NCI-H1436 (cell line): ENCODE results near the gene GNG4.

Experiments
- DNase-seq: peaks from one replicate; lab custom pipeline; 2025; lab: John Stamatoyannopoulos, UW

GNG4 gene

DNA sequence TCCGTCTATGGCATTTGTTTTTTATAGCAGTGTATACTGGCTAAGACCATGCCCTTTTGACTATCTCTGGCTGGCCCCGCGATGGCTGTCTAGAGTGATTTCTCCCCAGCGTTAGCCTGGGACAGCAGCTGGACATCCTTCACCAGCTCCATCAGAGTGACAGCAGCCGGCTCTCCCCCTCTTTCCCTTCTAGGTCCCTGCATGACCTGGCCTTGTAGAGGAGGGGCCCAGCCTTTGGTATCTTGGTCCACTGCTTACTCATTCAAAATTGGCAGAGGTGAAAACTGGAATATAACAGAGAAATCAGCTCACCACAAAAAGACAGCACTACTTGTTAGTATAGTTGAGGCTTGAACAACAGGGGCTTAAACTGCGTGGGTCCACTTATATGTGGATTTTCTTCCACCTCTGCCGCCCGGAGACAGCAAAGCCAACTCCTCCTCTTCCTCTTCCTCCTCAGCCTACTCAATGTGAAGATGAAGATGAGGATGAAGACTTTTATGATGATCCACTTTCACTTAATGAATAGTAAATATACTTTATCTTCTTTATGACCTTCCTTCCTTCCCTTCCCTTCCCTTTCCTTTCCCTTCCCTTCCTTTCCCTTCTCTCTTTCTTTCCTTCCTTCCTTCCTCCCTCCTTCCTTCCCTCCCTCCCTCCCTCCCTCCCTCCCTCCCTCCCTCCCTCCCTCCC, 116.0 kb downstream of the GNG4 start:
- no peak for DNase-seq

DNA sequence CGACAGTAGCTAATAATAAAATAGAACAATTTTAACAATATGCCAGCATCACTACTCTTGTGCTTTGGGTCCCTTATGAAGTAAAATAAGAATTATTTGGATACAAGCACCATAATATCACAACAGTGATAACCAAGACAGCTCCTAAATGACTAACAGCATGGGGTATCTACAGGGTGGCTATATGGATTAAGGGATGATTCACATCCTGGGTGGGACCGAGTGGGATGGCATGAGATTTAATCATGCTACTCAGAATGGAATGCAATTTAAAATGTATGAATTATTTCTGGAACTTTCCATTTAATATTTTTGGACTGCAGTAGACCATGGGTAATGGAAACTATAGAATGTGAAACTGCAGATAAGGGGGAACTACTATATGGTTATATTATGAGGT, 117.2 kb downstream of the GNG4 start:
- no peak for DNase-seq

DNA sequence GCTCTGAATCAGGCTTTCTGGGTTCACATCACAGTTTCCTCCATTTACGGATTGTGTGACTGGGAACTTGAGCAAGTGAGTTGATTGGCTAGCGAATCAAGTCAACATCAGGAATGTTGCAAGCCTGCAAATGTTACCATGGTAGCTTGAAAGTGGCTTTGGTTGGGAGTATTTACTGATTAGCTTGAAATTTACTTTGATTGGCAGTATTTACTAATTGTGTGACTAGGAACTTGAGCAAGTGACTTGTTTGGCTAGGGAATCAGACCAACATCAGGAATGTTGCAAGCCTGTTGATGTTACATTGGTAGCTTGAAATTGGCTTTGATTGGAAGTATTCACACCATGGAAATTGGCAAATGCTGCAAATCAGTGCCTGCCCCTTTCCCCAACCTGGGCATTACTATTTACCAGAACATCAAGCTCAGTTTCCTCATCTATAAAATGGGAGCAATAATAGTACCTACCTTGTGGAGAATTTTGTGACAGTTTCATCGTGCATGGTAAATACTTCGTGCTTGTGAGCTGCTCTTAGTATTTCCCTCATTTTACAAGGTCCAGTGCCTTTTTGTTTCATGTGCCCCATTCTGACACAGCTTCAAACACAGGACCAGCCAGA, 122.3 kb downstream of the GNG4 start:
- DNase-seq: no peak

DNA sequence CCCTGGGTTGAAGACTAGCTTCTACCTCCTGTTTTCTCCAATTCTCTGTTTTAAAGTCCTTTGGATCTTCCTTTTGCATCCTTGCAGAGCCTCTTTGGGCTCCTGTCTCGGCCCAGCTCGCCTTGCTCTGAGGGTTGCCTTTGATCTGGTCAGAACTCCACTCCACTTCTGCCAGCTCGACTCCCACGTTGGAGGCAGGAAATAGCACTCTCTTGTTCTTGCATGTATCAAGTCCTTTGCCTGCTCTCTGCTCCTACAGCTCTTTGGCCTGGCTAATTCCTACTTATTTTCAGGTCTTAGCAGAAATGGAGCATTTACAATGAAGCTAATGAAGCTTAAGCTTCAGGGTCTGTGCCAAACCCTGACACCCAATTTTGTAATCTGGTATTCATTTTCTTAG, 124.3 kb downstream of the GNG4 start:
- no peak for DNase-seq

DNA sequence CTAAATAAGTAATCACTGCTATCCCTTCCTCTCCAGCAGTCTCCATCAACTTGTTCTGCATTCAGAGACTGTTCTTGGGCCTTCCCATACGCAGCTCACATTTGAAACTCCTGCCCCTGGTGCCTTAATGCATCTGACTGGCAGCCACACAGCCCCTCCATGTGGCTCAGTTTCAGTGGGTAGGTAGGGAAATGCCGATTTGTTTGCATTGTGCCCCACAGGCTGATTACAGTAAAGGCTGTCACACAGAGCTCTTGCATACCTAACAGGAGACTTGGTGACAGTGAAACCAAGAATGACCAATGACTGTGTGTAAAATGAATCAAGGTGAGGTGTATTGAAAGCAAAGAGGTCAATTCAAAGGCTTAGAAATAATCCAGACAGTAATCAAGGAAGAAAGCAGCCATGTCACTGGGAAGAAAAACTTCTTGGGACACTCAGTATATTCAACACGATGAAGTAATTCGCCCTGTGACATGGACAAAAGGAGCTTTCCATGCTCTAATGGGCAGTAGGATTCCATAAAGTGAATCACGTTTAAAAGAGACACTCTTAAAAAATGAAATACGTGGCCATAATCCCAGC, 132.6 kb downstream of the GNG4 start:
- no peak for DNase-seq

DNA sequence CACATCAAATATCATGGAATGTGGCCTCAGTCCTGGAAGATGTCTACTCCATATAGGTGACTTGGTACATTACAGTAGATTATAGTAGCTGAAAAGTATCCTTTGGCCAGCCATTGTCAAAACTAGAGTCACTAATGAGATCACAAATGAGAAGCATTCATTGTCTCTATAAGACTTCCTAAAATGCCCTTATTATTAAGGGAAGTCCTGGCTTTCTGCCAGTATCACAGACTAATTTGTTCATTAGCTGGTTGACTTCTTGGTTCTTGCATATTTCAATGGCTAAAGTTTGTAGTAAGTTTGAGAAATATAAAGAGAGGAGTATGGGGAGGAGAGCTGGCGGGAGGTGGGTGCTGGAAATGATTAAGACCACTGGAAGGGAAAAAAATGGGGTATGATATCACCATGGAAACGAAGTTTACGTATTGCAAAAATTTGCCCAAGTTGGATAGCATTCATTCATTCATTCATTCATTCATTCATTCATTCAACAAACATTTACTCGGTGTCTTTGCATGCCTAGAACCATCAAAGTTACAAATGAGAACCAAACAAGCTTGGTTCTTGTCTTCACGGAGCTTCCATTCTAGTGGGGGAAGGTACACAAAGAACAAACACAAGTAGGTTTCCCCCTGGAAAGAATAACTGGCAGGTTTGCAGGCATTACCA, 133.6 kb downstream of the GNG4 start:
- DNase-seq: no peak

DNA sequence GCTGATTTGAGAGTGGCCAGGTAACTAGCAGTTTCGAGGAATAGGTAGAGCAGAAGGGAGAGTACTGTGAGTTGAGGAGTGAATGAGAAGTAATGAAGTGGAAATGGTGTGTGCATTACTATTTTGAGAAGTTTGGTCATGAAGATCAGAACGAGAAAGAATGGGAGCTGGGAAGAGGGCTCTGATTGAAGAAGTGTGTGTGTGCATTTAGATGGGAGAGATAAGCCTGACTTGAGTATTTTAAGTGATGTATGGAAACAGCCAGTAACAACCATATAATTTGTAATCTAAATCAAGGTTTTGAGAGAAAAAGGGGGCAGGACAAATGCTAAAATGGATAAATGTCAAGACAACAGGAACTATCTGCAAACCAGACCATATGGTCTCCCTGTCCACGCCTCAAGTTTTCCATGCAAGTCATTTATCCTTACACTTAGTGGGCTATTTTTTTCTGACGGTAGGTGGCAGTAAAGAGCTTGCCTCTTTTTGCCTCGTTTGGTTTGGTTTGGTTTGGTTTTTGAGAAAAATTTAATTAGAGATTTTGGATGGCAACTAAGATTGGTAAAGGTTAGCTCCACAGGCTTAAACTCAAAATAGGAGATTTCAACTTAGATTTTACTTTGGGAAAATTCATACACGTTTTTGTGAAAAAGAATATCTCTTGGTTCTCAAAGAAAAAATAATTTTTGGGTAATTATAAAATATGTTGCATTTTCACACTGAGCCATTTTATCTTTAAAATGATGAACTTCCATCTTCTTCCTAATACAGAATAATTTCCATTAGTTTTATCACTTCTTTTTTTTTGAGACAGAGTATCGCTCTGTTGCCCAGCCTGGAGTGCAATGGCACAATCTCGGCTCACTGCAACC, 135.9 kb downstream of the GNG4 start:
- DNase-seq: peak; percentile 72

DNA sequence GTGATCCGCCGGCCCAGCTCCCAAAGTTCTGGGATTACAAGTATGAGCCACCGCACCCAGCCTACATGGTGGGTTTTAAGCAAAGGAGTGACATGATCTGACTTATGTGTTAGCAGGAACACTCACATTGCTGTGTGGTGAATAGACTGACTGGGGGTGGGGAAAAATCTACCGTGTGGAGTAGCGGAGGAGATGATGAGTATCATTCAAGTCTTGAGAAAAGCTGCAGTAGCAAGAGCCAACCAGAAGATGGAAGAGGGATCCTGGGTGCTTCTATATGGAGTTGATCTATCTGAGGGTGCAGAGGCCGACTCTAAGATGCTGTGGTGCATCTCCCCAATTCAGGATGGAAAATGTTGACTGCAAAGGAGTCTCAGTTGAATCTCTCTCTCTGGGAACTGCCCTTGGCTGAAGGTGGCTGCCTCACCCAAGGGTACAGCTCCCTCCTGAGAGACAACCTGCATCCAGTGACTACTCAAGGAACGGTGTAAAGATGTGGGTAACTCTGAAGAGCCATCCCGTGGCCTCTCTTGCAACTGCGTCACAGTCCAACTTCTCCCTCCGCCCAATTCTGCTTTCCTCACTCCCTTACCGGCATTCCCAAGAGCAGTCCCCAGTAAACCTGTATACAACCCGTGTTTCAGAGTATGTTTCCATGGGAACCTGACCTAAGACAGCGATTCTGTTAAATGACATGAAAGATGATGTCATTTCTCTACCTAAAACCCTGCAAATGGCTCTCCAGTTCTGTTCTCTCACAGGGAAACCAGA, 137.9 kb downstream of the GNG4 start:
- DNase-seq: no peak

DNA sequence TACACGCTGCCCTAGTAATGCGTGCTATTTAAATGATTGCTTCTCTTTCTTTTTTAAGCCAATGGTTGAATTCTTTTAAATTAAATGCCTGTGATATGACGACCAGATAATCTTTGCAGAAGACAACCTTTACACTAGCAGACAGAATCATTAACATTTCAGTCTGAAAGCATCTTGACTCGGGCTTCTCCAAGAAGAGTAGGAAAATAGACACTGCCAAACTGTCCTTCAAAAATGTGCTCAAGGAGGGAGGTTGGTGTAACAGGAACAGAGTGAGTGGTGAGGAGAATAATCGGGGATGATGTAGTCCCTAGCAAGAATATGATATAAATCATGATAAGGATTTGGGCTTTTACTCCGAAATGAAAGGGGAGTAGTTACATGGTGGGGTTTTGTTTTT, 138.8 kb downstream of the GNG4 start:
- no peak for DNase-seq

DNA sequence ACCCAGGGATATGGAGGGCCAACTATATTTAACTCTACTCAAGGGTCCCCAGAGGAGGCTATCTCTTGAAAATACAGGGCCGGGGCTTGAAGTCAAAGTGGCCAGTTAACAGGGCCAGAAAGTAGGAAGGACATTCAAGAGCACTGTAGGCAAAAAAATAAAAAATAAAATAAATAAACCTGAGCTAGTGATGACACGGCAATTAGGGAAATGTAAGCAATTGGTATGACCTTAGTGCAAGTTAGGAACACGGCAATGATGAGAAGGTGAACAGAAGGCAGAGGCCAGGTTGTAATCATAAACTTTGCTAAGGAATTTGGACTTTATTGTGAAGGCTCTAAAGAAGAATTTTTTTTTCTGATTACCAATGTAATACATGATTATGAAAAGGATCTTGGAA, 142.0 kb downstream of the GNG4 start:
- no peak for DNase-seq

DNA sequence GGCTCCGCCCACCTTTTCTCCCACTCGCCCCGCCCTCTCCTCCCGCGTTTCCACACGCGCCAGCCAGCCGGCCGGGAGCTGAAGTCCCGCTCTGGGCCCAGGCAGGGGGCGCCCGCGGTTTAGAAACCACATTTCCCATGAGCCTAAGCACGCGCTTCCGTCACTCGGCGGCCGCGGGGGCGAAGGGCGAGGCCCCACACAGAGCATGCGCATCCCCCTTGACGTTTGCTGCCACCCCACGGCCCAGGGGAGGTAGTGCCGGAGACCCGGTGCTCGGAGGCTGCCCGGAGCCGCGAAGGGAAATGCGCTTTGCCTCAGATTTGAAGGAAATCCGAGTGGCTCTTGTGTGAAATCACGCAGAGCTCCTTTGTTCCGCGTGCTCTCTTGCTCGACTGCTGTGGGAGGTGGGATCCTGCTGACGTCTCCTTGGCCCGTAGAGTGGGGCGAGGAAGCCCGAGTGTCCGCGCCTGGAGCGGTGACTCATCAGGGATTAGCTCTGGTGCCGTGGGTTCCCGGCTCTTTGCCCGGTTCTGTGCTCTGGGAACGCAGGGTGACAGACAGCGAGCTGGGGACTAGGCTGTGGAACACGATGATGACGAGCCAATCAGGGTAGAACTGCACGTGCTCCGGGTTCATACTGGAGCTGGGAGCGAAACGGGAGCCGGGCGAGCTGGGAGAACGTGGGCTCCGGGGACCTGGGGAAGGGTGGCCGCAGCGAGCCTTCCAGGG, 144.9 kb downstream of the GNG4 start:
- peak; percentile 100 for DNase-seq

DNA sequence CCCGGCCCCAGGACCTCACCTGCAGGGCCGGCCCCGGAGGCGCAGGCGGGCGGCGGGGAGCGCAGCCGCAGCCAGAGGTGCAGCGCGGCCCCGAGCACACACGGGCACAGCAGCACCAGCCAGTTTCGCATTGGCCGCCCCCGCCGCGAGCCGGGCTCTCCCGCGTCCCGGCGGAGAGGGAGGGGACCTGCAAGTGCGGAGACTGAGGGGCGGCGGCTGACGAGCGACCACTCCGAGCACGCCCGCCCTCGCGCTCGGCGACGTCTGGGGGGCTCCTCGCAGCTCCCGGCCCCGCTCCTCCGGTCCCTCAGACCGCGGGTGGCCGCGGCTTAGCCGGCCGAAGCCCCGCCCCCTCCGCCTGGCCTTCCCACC, 145.5 kb downstream of the GNG4 start, which contains the start of gene B3GALNT2:
Gene B3GALNT2, minus strand, starts transcription at position 331 of the 372 bp plus-strand sequence. Its CDS starts 200 bp downstream, at position 131.
- DNase-seq: no peak

DNA sequence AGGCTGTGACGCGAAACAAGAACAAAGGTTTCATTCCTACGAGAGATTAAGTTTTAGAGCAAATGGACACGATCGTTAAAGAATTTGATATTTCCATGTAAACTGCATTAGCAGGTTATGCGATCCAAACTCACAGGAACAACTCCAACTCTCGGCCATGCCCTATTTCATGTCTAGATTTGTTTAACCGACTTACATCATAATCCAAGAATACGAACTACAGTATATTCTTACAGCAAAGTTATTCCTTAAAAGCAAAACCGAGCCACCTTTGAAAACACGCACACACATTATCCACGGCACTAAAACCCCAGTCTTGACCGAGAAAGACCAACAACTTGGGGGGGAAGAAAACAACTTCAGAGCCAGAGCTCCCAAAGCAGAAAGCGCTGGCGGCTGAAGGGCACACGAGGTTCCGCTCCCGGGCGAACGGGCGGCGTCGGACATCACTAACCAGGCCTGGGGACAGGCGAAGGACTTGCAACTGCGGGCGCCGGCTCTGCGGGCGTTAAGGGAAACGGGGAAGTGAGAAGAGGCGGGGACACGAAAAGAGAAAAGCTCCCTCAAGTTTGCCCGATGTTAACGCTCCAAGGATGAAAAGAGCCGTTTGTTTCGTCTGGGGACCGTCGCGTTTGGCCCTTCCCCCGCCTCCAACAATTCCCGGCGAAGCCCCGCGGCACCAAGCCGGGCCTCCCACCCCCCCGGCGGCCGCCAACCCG, 146.0 kb downstream of the GNG4 start:
- DNase-seq: peak; percentile 34

DNA sequence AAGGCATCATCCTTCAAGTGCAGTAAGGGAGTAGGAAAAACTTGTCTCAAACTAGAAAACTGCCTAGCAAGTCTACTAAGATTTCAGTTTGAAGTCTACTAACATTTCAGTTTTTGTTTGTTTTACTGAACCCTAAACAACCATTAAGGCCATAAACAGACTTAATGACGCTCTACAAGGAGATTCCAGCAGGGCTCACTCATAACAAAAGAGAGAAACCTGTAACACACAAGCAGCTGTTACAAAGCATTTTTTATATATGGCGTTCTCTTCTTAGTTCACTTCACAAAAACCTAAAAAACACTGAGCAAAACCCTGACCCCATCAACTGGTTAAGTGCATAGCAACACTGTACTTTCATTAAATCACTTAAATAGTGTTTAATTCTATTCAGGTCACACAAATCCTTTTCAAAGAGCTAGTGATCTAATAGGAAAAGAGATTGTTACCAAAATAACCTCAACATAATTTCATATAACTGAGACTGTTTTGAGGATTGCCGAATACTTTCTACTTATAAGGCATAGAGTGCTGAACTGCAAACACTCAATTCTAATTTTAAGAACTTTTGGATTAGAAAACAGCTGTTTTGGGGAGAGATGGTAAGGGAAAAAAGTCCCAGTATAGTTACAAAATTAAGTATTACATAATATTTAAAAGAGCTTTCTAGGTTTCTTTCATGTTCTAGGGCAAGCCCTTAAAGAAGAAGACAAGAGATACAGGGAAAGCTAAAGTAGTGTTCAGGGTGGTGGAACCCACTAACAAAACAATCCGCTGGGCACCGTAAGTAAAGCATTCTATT, 146.8 kb downstream of the GNG4 start:
- peak; percentile 10 for DNase-seq

DNA sequence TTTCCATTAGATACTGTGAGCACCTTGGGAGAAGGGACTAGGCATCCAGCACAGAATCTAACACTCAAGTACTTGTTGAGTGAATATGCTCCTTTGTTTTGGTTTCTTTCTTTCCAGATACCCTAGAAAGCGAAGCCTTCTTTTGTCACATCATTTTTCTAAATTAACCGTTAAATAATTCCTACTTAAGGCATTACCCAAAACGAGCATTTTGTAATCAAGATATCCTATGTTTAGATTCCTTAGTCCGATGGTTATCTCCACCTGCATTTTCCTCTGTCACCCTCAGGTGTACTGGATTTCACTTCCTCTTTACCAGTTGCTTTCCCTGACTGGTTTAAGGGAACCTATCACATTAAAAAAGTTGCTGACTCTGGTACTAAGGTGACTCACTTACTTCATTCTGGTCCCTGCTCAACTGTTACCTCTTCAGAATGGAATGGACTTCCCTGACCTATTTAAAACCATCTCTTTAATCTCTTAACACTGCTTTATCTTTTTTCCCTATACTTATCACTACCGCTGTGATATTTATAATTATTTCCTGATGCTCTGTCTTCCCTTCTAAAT, 148.5 kb downstream of the GNG4 start:
- no peak for DNase-seq
